Mucosa of descending colon (tissue), 3 donors: ENCODE results near the gene KRT73. TPM values are rescaled to one million over a fixed set of nuclear protein-coding genes. Genes with fewer than 3 reads are reported as not detected.

ENCODE experiments used
- ATAC-seq: fragments of 200-7000 bp; cut with Tn5 transposase; one replicate; pipeline ENCODE4 v1.9.1; 2020; ENCODE audit warnings: mild to moderate bottlenecking, moderate library complexity
- DNase-seq, 3 donors: peaks; one replicate each; pipeline ENCODE4 v3.0.0-alpha.2; 2020
- H3K36me3 ChIP-seq: fragments of 200-600 bp; one replicate; pipeline ENCODE4 v1.8.0; 2021; ENCODE audit warnings: low read depth, mild to moderate bottlenecking
- H3K4me1 ChIP-seq: fragments of 200-600 bp; one replicate; pipeline ENCODE4 v1.8.0; 2021; ENCODE audit warnings: low read depth, mild to moderate bottlenecking
- H3K4me3 ChIP-seq: fragments of 200-600 bp; one replicate; pipeline ENCODE4 v1.8.0; 2021; ENCODE audit warnings: mild to moderate bottlenecking
- H3K9me3 ChIP-seq: fragments of 200-600 bp; one replicate; pipeline ENCODE4 v1.8.0; 2021; ENCODE audit warnings: mild to moderate bottlenecking
- CTCF ChIP-seq: fragments of 200-600 bp; IDR thresholded peaks from one replicate; pipeline ENCODE4 v1.8.0; 2022; ENCODE audit warnings: antibody characterized with exemption, mild to moderate bottlenecking
- intact Hi-C, 2 donors: fragments of 100-400 bp; cut with DNase I in 1 of 2; cut with micrococcal nuclease in 1 of 2; formaldehyde crosslinking; loops; one replicate each; pipeline versions ENCODE4 v1.11.0 to v1.11.1; 2022; cut with DNase I, micrococcal nuclease
- total RNA-seq, 3 donors: library from RNA; stranded (reverse); fragmentation: NEBNext Ultra II Directional in 2 of 3; extraction: Animal tissue kit (Norgen Biotek cat#: 25700) in 2 of 3; gene quantifications; one replicate each; pipeline versions ENCODE4 v1.2.1 to v1.2.4, GENCODE V29; 2021 to 2023
- donor health status: DM: no; HTN: no; CAD: no; lungs with moderate emphysema.
- donor health status: DM: no; HTN: no; CAD: no.
- donor health status: DM: no; HTN: yes; CAD: no.

The KRT73 gene
- total RNA-seq, 3 donors from 2014 or later: not detected

- DNase-seq (no peak), ATAC-seq (no peak)
- Histone ChIP-seq H3K9me3 (no peaks in the 10 kb centered on the region), H3K4me1 (peaks cover 6% of the 10 kb centered on the region), H3K36me3 (no peaks in the 10 kb centered on the region), H3K4me3 (no peak within 1 kb of the TSS)
- intact Hi-C loops: no loop called here
- TF ChIP-seq CTCF: no peak
Observed at GRCh38 chr12:52651726-52652261, 33.4 kb upstream of the KRT73 start, which contains the start of gene KRT2. KRT2 (minus strand) TSS chr12:52652211; CDS start chr12:52652142, 69 bp downstream.

- DNase-seq (peak in 1 of 3 donors; percentile 38), ATAC-seq (peak; percentile 72)
- no peak overlapping the region for H3K4me3 ChIP-seq
- intact Hi-C loops: no loop called here
- no peaks in the 10 kb centered on the region for H3K36me3 ChIP-seq
- TF ChIP-seq CTCF: no peak
- peaks cover 6% of the 10 kb centered on the region for H3K4me1 ChIP-seq
- H3K9me3 ChIP-seq: no peaks in the 10 kb centered on the region
Observed at GRCh38 chr12:52650520-52651081, 32.2 kb upstream of the KRT73 start.

GRCh38 chr12:52649066-52649465, 30.7 kb upstream of the KRT73 start:
- intact Hi-C loops: no loop called here
- TF ChIP-seq CTCF: no peak
- no peaks in the 10 kb centered on the region for H3K36me3 ChIP-seq
- no peak overlapping the region for H3K4me3 ChIP-seq
- H3K9me3 ChIP-seq: no peaks in the 10 kb centered on the region
- no peak for DNase-seq
- ATAC-seq: no peak
- peaks cover 6% of the 10 kb centered on the region for H3K4me1 ChIP-seq

GRCh38 chr12:52648012-52648550, 29.7 kb upstream of the KRT73 start:
- DNase-seq: no peak
- TF ChIP-seq CTCF: no peak
- no peaks in the 10 kb centered on the region for H3K9me3 ChIP-seq
- ATAC-seq: no peak
- no peak overlapping the region for H3K4me3 ChIP-seq
- no peaks in the 10 kb centered on the region for H3K36me3 ChIP-seq
- peaks cover 6% of the 10 kb centered on the region for H3K4me1 ChIP-seq
- intact Hi-C loops: no loop called here

GRCh38 chr12:52647601-52648000, 29.2 kb upstream of the KRT73 start:
- no peak for TF ChIP-seq CTCF
- intact Hi-C loops: no loop called here
- Histone ChIP-seq H3K4me1 (peaks cover 6% of the 10 kb centered on the region), H3K9me3 (no peaks in the 10 kb centered on the region), H3K4me3 (no peak overlapping the region), H3K36me3 (no peaks in the 10 kb centered on the region)
- DNase-seq (no peak), ATAC-seq (no peak)
